GM12874 (cell line): Measurements from ENCODE around the gene EEF1A2.
A peak's percentile ranks its signal among the peaks of the same experiment; 100 is the strongest.

Experiments used
- CTCF ChIP-seq: IDR thresholded peaks from 2 replicates; pipeline ENCODE4 v1.5.1; 2011; ENCODE audit warnings: low read depth, mild to moderate bottlenecking, control low read depth, low read length, moderate library complexity; ENCODE audit not compliant: insufficient read depth

EEF1A2 gene

DNA sequence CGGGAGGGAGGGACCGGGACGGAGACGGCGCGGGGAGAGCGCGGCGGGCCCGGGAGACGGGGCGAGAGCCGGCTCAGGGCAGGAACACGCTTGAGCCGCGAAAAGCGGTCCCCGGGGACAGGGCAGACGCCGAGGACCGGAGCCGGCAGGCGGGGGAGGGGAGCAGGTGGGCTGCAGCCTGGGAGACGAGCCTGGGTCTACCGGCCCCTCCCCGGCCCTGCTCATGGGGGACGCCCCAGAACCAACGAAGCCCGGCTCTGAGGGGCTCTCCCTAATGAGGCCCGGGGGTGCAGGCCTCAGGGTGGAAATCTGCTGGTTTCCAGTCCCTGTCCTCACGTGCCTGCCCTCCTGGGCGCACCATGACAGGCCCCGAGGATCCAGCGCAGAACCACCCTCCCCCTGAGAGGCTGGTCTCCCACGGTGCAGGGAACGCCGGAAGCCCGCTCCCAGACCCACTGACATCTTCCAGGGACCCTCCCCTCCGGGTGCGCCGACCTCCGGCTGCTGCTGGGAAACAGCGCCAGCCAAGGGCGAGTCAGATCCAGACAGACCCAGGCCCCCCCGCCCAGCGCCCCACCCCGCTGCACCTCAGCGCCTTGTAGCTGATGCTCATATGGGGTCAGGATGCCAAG is 571 bp upstream of the EEF1A2 start:
- no peak for TF ChIP-seq CTCF

DNA sequence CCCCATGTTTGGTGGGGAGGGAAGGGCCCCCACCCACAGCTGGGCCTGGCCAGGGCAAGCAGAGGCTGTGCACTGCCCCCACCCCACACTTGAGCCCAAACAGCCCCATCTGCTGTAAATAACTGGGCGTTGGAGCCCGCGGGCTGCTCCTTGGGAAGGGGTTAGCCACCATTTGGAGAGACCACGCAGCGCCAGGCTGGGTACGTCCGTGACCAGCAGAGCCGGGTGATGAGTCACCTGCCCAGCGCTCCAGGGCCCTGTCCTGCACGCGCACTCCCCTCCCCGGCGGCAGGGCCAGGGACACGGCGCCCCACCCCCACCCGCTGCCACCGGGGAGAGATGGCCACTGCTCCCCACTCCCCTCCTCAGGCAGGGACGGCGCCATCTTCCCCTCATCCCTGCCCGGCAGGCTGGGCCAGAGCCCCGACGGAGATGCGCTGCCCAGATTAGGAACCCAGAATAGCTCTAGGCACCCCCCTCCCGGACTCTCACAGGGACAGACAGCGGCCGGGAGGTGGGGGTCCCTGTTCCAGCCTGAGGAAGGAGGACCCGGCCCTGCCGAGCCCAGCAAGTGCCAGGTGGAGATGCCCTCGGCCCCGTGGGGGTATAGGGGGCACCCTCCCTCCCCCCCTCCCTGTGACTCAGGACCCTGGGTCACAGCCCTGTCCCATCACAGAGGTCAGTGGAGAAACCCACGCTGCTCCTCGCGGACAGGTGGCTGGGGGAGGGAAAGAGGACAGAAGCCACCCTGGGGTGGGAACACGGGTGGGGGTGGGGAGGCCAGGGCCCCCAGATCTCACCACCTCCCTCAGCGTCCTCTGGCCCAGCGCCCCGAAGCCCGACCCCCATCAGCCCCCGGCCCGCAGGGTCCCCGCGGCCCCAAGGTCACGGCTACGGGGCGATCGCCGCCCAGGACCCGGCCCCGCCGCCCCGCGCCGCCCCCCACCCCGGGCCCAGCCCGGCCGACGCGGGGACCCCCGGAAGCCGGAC is 642 bp downstream of the EEF1A2 start:
- no peak for TF ChIP-seq CTCF

- no peak for TF ChIP-seq CTCF
Observed at GRCh38 chr20:63497138-63497945, 1.5 kb downstream of the EEF1A2 start.

- no peak for TF ChIP-seq CTCF
Observed at GRCh38 chr20:63496596-63497120, 2.2 kb downstream of the EEF1A2 start.

DNA sequence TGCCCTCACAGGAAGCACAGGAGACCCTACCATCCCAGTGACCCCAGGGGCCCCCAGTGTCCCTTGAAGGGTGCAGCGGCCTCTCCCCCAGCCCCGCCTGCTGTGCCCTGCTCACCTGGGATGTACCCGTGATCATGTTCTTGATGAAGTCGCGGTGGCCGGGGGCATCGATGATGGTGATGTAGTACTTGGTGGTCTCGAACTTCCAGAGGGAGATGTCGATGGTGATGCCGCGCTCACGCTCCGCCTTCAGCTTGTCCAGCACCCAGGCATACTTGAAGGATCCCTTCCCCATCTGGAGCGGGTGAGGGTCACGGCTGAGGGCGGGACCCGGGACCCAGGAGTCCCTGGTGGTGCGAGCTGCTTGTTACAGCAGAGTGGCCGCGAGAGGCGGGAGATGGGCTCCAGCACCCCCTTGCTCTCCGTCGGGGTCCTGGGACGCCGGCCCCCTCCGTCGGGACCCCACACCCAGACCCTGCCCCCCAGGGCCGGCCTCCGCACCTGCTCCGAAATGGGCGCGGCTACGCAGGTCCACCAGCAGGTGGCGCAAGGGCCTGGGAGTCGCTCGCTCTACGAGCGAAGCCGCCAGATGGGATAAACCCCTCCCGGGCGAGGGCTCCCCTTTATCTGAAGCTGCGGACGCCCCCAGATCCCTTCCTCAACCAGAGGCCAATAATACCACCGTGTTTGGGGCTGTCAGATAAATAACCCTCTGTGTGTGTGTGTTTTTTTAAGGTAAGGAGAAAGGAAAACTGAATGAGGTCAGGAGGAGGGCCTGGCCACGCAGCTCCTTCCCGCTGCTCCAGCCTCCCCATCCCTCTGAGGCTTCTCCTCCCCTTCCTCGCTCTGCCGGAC is 2.9 kb downstream of the EEF1A2 start:
- peak; percentile 97 for TF ChIP-seq CTCF

GRCh38 chr20:63495167-63495720 is 3.6 kb downstream of the EEF1A2 start:
- TF ChIP-seq CTCF, result no peak
